GM12801 (cell line): ENCODE measurements around the gene SYT9.

Experiments
- CTCF ChIP-seq: IDR thresholded peaks from one replicate; pipeline ENCODE4 v1.5.1; 2011; ENCODE audit warnings: control low read depth; ENCODE audit not compliant: insufficient read length; ENCODE audit errors: extremely low read depth

SYT9 gene

GRCh38 chr11:7291100-7291829, 39.6 kb downstream of the SYT9 start:
- no peak for TF ChIP-seq CTCF

DNA sequence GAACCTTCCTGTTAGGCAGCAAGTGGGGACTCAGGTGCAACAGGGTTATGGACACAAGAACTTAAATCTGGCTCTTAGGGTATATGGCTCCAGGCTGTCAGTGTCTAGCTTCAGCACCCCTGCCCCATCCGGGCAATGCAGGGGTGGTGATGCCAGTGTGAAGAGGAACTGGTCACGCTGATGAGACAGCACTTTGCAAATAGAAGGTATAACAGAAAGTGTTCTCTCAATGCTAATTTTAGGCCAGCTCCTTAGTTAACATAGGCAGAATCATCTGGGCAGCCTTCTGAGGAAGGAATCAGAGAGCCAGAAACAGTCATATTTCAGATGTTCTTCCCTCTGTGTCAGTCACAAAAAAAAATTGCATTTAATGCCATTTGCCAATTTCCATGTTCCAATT, 41.2 kb downstream of the SYT9 start:
- no peak for TF ChIP-seq CTCF

DNA sequence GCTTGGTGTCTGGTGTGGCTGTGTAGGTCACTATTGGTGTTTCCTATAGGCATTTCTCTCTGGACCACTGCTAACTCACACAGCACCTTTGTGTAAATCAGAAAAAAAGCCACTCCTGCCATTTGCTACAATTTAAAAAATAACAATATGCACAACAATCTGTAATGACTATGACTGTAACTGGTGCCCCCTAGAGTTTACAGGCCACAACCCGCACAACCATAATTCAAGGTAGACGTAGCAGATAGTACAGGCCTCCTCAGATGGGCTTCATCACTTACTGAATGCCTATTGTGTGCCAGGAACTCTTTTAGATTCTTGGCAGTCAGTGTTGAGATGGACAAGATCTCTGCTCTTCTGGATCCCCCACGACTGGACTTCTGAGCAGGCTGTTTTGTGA, 47.7 kb downstream of the SYT9 start:
- no peak for TF ChIP-seq CTCF

DNA sequence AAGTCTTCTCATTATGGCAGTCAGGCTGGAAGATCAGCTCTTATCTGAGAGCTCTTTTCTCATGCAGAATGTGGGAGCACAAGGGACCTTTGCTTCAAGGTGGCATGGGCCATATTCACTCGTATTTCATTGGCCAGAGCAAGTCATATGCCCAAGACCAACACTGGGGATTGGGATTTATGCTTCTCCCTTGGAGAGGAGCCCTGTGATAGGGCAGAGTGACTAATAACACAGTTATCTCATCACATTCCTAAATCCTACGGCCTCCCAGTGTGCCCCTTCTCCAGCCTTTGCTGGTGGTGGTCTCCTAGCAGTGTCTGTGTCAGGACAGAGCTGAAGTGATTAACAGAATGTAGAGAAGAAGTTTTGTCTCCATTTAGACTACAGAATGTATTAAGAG, 48.6 kb downstream of the SYT9 start:
- no peak for TF ChIP-seq CTCF

DNA sequence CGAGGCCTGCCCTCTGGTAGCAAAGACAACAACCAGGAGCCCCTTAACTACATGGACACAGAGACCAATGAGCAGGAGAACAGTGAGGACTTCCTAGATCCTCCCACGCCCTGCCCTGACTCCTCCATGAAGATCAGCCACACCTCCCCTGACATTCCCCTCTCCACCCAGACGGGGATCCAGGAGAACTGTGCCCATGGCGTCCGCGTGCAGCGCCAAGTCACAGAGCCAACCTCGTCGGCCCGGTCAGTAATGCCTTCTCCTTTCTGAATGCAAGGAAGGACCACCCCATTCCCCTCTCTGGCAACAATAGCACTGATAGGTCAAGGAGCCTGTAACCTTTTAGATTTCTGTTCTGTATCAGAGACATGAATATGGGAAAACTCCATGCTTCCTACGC, 51.4 kb downstream of the SYT9 start:
- no peak for TF ChIP-seq CTCF

GRCh38 chr11:7306900-7307299, 55.2 kb downstream of the SYT9 start:
- TF ChIP-seq CTCF: no peak

- TF ChIP-seq CTCF: no peak
Measured at GRCh38 chr11:7307836-7308235, 56.1 kb downstream of the SYT9 start.
